Activated naive CD8-positive, alpha-beta T cell treated with anti-CD3 and anti-CD28 coated beads for 36 hours (primary cell): ENCODE data around the gene EEF1AKMT1. TPM values are rescaled to one million over a fixed set of nuclear protein-coding genes. Genes with fewer than 3 reads are reported as not detected.
"Not testable (repeated sequence)": the region's sequence is repeated elsewhere in the genome, so short reads cannot be mapped to it uniquely, and the experiment has no call there.

Experiments used
- DNase-seq: peaks from one replicate; pipeline ENCODE4 v3.0.0; 2021
- H3K27ac Mint-ChIP-seq: one replicate; pipeline ENCODE4 v1.8.0; 2022; ENCODE audit warnings: mild to moderate bottlenecking, moderate library complexity, mixed read lengths
- H3K27me3 Mint-ChIP-seq: one replicate; pipeline ENCODE4 v1.8.0; 2022; ENCODE audit warnings: mild to moderate bottlenecking, mixed read lengths
- H3K36me3 Mint-ChIP-seq: one replicate; pipeline ENCODE4 v1.8.0; 2021; ENCODE audit warnings: mild to moderate bottlenecking, mixed read lengths
- H3K4me1 Mint-ChIP-seq: one replicate; pipeline ENCODE4 v1.8.0; 2021; ENCODE audit warnings: mixed read lengths
- H3K4me3 Mint-ChIP-seq: one replicate; pipeline ENCODE4 v1.8.0; 2022; ENCODE audit warnings: mild to moderate bottlenecking, moderate library complexity, mixed read lengths
- H3K9me3 Mint-ChIP-seq: one replicate; pipeline ENCODE4 v1.8.0; 2022; ENCODE audit warnings: mixed read lengths
- total RNA-seq, 2 experiments: library from RNA; stranded (reverse); gene quantifications; one replicate each; pipeline ENCODE4 v1.2.3, GENCODE V29; 2021

Gene EEF1AKMT1
- total RNA-seq, 2 experiments from 2014 or later, result 18.5 to 20.6 TPM

DNA sequence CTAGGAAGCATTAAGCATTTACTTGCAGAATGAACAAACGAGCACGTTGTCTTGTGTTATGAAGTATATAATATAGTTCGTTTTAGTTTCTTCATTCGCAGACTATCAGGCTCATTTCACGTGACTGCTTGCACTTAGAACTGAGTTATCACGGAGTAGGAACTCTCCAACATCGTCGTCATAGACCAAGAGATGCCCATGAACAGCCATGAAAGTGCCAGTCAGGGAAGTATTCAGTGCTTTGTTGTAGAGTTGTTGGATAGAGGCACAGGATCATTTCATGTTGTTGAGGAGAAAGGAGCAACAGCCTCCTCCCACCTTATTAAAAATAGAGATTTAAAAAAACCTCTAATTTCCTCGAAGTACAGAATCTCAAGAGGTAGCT lies 71.2 kb downstream of the EEF1AKMT1 start:
- H3K4me1 Mint-ChIP-seq, result peaks cover 12% of the 10 kb centered on the region
- peak overlapping the region; percentile 85 for H3K27ac Mint-ChIP-seq
- no peak for DNase-seq
- H3K4me3 Mint-ChIP-seq, result peak overlapping the region; percentile 92
- no peaks in the 10 kb centered on the region for H3K36me3 Mint-ChIP-seq
- H3K27me3 Mint-ChIP-seq, result peaks cover 23% of the 10 kb centered on the region
- no peaks in the 10 kb centered on the region for H3K9me3 Mint-ChIP-seq

DNA sequence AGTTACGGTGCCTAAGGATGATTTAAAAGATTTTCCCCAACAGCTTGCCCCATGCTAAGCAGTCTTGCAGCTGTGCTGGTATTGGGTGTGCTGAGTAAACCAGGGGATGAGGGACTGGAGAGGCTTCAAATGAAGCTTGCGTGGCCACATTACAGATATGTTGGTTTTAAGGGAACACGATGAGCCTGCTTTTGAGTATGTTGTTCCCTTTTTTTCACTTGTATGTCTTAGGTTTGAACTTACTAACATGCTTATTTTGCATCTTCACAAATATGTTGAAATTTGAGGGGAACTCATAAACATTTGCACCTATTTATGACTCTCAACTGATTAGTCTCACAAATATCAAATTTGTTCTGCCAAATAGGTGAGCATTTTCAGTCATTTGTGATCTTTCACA lies 72.3 kb downstream of the EEF1AKMT1 start:
- Mint-ChIP-seq H3K27me3 (peaks cover 24% of the 10 kb centered on the region), H3K9me3 (no peaks in the 10 kb centered on the region), H3K4me1 (peaks cover 12% of the 10 kb centered on the region), H3K27ac (no peak overlapping the region), H3K4me3 (no peak overlapping the region), H3K36me3 (no peaks in the 10 kb centered on the region)
- no peak for DNase-seq

DNA sequence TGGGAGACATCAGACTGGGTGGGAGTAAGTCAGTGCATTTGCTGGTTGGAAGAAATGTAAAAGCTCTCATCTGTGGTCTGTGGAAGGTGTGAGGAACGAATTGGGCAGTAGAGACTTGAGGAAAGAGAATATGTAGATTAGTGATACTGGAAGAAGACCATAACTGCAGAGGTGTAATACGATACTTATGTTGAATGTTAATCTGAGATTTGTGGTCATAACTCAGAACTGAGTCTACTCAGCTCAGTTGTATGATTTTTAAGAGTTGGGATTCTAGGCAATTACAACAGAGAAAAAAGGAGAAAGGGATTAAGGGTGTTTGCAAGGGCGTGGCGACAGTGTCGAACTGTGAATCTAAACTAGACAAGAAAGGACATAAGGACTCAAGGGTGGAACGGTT lies 73.5 kb downstream of the EEF1AKMT1 start:
- no peak overlapping the region for H3K27ac Mint-ChIP-seq
- H3K27me3 Mint-ChIP-seq, result peaks cover 30% of the 10 kb centered on the region
- H3K36me3 Mint-ChIP-seq, result no peaks in the 10 kb centered on the region
- H3K4me1 Mint-ChIP-seq, result peaks cover 12% of the 10 kb centered on the region
- no peak for DNase-seq
- H3K9me3 Mint-ChIP-seq, result no peaks in the 10 kb centered on the region
- H3K4me3 Mint-ChIP-seq, result no peak overlapping the region

DNA sequence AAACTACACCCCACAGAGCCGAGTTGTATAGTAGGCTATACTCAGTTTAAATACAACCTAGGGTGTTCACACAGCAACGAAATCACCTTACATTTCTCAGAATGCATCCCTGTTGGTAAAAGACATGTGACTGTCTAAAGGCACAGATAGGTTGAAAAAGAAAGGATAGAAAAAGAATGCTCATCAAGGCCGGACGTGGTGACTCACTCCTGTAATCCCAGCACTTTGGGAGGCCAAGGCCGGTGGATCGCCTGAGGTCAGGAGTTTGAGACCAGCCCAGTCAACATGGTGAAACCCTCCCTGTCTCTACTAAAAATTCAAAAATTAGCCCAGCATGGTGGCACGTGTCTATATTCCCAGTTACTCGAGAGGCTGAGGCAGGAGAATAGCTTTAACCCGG lies 74.0 kb downstream of the EEF1AKMT1 start:
- DNase-seq, result no peak
- no peaks in the 10 kb centered on the region for H3K36me3 Mint-ChIP-seq
- no peaks in the 10 kb centered on the region for H3K9me3 Mint-ChIP-seq
- peaks cover 30% of the 10 kb centered on the region for H3K27me3 Mint-ChIP-seq
- no peak overlapping the region for H3K27ac Mint-ChIP-seq
- H3K4me3 Mint-ChIP-seq, result no peak overlapping the region
- peaks cover 12% of the 10 kb centered on the region for H3K4me1 Mint-ChIP-seq

DNA sequence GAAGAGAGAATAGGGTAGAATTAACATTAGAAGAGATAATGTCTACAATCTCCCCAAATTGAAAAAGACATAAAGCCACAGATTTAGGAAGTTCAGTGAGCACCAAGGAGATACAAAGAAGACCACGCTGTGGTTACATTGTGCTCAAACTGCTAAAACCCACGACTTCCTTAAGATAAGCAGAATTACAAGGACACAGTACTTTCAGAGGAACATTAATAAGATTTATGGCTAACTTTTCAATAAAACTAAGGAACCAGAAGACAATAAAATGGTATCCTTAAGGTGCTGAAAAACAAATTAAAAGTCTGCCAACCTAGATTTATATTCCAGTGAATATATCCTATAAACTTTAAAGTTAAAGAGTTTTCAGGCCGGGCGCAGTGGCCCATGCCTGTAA lies 77.7 kb downstream of the EEF1AKMT1 start:
- no peak for DNase-seq
- Mint-ChIP-seq H3K4me1 (no peaks in the 10 kb centered on the region), H3K9me3 (no peaks in the 10 kb centered on the region), H3K27ac (no peak overlapping the region), H3K27me3 (peaks cover 26% of the 10 kb centered on the region), H3K4me3 (no peak overlapping the region), H3K36me3 (no peaks in the 10 kb centered on the region)

- no peaks in the 10 kb centered on the region for H3K9me3 Mint-ChIP-seq
- no peak for DNase-seq
- peaks cover 2% of the 10 kb centered on the region for H3K36me3 Mint-ChIP-seq
- no peaks in the 10 kb centered on the region for H3K4me1 Mint-ChIP-seq
- H3K4me3 Mint-ChIP-seq, result no peak overlapping the region
- no peak overlapping the region for H3K27ac Mint-ChIP-seq
- peaks cover 6% of the 10 kb centered on the region for H3K27me3 Mint-ChIP-seq
Measured at GRCh38 chr13:20691616-20692015, 82.1 kb downstream of the EEF1AKMT1 start.

- Mint-ChIP-seq H3K36me3 (peaks cover 2% of the 10 kb centered on the region), H3K27ac (no peak overlapping the region), H3K9me3 (no peaks in the 10 kb centered on the region), H3K4me3 (no peak overlapping the region), H3K27me3 (no peaks in the 10 kb centered on the region), H3K4me1 (no peaks in the 10 kb centered on the region)
- DNase-seq, result no peak
Measured at GRCh38 chr13:20689291-20689690, 84.5 kb downstream of the EEF1AKMT1 start.

DNA sequence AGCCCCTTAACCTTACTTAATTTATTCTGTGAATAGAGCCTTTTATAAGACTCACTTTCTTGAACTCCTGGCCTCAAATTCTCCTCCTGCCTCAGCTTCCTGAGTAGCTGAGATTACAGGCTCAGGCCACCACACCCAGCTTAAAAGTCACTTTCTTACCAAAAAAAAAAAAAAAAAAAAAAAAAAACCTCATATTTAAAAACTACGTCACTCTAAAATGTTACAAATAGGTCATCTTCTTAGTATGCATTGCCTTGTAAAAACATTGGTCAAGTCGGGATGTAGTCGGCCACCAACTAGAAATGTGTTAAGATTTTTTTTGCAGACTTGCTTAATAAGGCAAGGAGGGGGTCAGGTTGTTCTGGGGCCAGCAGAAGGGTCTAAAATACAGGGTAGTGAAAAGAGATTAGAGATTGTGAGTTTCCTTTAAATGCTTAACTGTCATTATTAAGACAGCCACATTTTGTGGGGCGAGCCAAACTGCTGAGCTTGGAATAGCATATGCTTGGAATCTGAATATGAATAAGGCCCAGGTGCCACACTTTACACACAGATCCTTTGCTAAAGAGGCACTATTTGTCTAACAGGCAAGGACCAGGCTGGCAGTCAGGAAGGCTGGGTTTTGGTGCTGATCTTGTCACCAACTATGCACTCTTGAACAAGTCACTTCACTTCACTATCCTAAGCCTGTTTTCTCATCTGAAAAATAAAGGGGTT lies 86.7 kb downstream of the EEF1AKMT1 start:
- no peaks in the 10 kb centered on the region for H3K27me3 Mint-ChIP-seq
- no peaks in the 10 kb centered on the region for H3K4me1 Mint-ChIP-seq
- H3K4me3 Mint-ChIP-seq, result no peak overlapping the region
- DNase-seq, result no peak
- H3K36me3 Mint-ChIP-seq, result peaks cover 2% of the 10 kb centered on the region
- H3K9me3 Mint-ChIP-seq, result no peaks in the 10 kb centered on the region
- H3K27ac Mint-ChIP-seq, result no peak overlapping the region

GRCh38 chr13:20686167-20686566 lies 87.6 kb downstream of the EEF1AKMT1 start:
- H3K27me3 Mint-ChIP-seq, result no peaks in the 10 kb centered on the region
- peaks cover 2% of the 10 kb centered on the region for H3K36me3 Mint-ChIP-seq
- H3K27ac Mint-ChIP-seq, result no peak overlapping the region
- H3K4me1 Mint-ChIP-seq, result no peaks in the 10 kb centered on the region
- H3K9me3 Mint-ChIP-seq, result no peaks in the 10 kb centered on the region
- H3K4me3 Mint-ChIP-seq, result no peak overlapping the region
- DNase-seq, result no peak

- Mint-ChIP-seq H3K27ac (no peak overlapping the region), H3K9me3 (no peaks in the 10 kb centered on the region), H3K4me3 (no peak overlapping the region), H3K27me3 (no peaks in the 10 kb centered on the region), H3K4me1 (no peaks in the 10 kb centered on the region), H3K36me3 (peaks cover 2% of the 10 kb centered on the region)
- no peak for DNase-seq
Measured at GRCh38 chr13:20685092-20685491, 88.7 kb downstream of the EEF1AKMT1 start.

GRCh38 chr13:20684546-20684945 lies 89.2 kb downstream of the EEF1AKMT1 start:
- Mint-ChIP-seq H3K27ac (no peak overlapping the region), H3K4me1 (no peaks in the 10 kb centered on the region), H3K36me3 (peaks cover 2% of the 10 kb centered on the region), H3K4me3 (no peak overlapping the region), H3K27me3 (no peaks in the 10 kb centered on the region), H3K9me3 (no peaks in the 10 kb centered on the region)
- DNase-seq, result no peak

- Mint-ChIP-seq H3K36me3 (peaks cover 2% of the 10 kb centered on the region), H3K4me3 (no peak overlapping the region), H3K9me3 (no peaks in the 10 kb centered on the region), H3K4me1 (no peaks in the 10 kb centered on the region), H3K27me3 (no peaks in the 10 kb centered on the region), H3K27ac (no peak overlapping the region)
- no peak for DNase-seq
Measured at GRCh38 chr13:20684041-20684440, 89.7 kb downstream of the EEF1AKMT1 start.

GRCh38 chr13:20682061-20682460 lies 91.7 kb downstream of the EEF1AKMT1 start:
- no peak overlapping the region for H3K4me3 Mint-ChIP-seq
- no peaks in the 10 kb centered on the region for H3K36me3 Mint-ChIP-seq
- no peaks in the 10 kb centered on the region for H3K4me1 Mint-ChIP-seq

DNA sequence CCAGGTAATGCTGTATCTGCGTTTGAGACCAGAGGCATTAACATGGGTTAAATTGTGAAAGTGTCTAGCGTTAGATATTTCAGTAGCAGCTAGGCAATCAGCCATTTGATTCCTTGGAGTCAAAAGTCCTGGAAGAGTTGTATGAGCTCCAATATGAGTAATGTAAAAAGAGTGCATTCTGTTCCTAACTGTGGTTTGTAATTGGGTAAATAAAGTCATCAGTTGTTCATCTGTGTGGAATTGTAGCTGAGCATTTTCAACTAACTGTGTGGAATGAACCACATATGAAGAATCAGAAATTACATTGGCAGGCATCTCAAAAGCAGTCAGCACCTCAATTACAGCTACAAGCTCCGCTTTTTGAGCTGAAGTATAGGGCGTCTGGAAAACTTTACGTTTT lies 92.3 kb downstream of the EEF1AKMT1 start:
- DNase-seq, H3K9me3 Mint-ChIP-seq, H3K36me3 Mint-ChIP-seq, H3K4me1 Mint-ChIP-seq, H3K4me3 Mint-ChIP-seq, H3K27me3 Mint-ChIP-seq, H3K27ac Mint-ChIP-seq: not testable (repeated sequence)

More at GRCh38 chr13:20682061-20682460, 91.7 kb downstream of the EEF1AKMT1 start:
- no peak for DNase-seq
- H3K9me3 Mint-ChIP-seq, result no peaks in the 10 kb centered on the region
- no peak overlapping the region for H3K27ac Mint-ChIP-seq
- H3K27me3 Mint-ChIP-seq, result no peaks in the 10 kb centered on the region

GRCh38 chr13:20680416-20681080 lies 93.2 kb downstream of the EEF1AKMT1 start:
- H3K36me3 Mint-ChIP-seq, result no peaks in the 10 kb centered on the region
- H3K9me3 Mint-ChIP-seq, result no peaks in the 10 kb centered on the region
- no peak overlapping the region for H3K27ac Mint-ChIP-seq
- H3K4me3 Mint-ChIP-seq, result no peak overlapping the region
- no peaks in the 10 kb centered on the region for H3K27me3 Mint-ChIP-seq
- DNase-seq, result no peak
- no peaks in the 10 kb centered on the region for H3K4me1 Mint-ChIP-seq

GRCh38 chr13:20679879-20680278 lies 93.9 kb downstream of the EEF1AKMT1 start:
- no peaks in the 10 kb centered on the region for H3K4me1 Mint-ChIP-seq
- no peaks in the 10 kb centered on the region for H3K36me3 Mint-ChIP-seq
- no peak for DNase-seq
- no peak overlapping the region for H3K4me3 Mint-ChIP-seq
- no peaks in the 10 kb centered on the region for H3K9me3 Mint-ChIP-seq
- H3K27ac Mint-ChIP-seq, result no peak overlapping the region
- no peaks in the 10 kb centered on the region for H3K27me3 Mint-ChIP-seq
